CD14-positive monocyte (primary cell): ENCODE results near the gene PKHD1. TPM values are rescaled to one million over a fixed set of nuclear protein-coding genes. Genes with fewer than 3 reads are reported as not detected.

Experiments
- DNase-seq, 3 donors: peaks; one replicate each; pipeline ENCODE4 v3.0.0-alpha.2; 2011 to 2022
- H2AFZ ChIP-seq: 2 replicates; pipeline ENCODE4 v1.6.0; 2012; ENCODE audit warnings: mild to moderate bottlenecking, low read depth, low read length, inconsistent platforms; ENCODE audit not compliant: insufficient read depth, poor library complexity, severe bottlenecking
- H3K27ac ChIP-seq, 2 donors: 1 replicate in 1 of 2; 2 replicates in 1 of 2; pipeline ENCODE4 v1.5.1; 2012 to 2013; ENCODE audit warnings: low read length in 2 of 2, control low read depth in 1 of 2, inconsistent platforms in 1 of 2, low read depth in 1 of 2, mild to moderate bottlenecking in 1 of 2
- H3K27me3 ChIP-seq, 2 donors: one replicate each; pipeline versions ENCODE4 v1.6.0 to v1.6.1; 2011 to 2013; ENCODE audit warnings: low read length in 2 of 2; ENCODE audit not compliant: control insufficient read depth in 2 of 2, insufficient read depth in 2 of 2
- H3K36me3 ChIP-seq, 2 donors: replicated peaks in 1 of 2; 1 replicate in 1 of 2; 2 replicates in 1 of 2; pipeline versions ENCODE4 v1.5.1 to v1.6.1; 2012 to 2013; ENCODE audit warnings: low read length in 2 of 2, control low read depth in 1 of 2, inconsistent platforms in 1 of 2, mild to moderate bottlenecking in 1 of 2; ENCODE audit not compliant: insufficient read depth in 2 of 2, control insufficient read depth in 1 of 2
- H3K4me1 ChIP-seq, 2 donors: 1 replicate in 1 of 2; 2 replicates in 1 of 2; pipeline versions ENCODE4 v1.5.1 to v1.6.1; 2012 to 2013; ENCODE audit warnings: low read length in 2 of 2, control low read depth in 1 of 2, inconsistent platforms in 1 of 2, mild to moderate bottlenecking in 1 of 2, moderate library complexity in 1 of 2; ENCODE audit not compliant: insufficient read depth in 2 of 2, control insufficient read depth in 1 of 2
- H3K4me2 ChIP-seq: replicated peaks from 2 replicates; pipeline ENCODE3; 2012; ENCODE audit warnings: low read length, moderate library complexity, mild to moderate bottlenecking; ENCODE audit not compliant: poor library complexity, severe bottlenecking; ENCODE audit errors: extremely low read depth
- H3K4me3 ChIP-seq, 3 experiments: fragments of 200-600 bp in 1 of 3; sonication (generic) in 1 of 3; replicated peaks in 1 of 3; 1 replicate in 2 of 3; 2 replicates in 1 of 3; pipeline ENCODE4 v1.5.1; 2011 to 2013; ENCODE audit warnings: low read length in 3 of 3, mild to moderate bottlenecking in 3 of 3, control low read depth in 2 of 3, low read depth in 2 of 3, inconsistent platforms in 1 of 3, moderate library complexity in 1 of 3
- H3K79me2 ChIP-seq: 2 replicates; pipeline ENCODE4 v1.6.0; 2012; ENCODE audit warnings: mild to moderate bottlenecking, control low read depth, inconsistent platforms, low read length, moderate library complexity; ENCODE audit not compliant: insufficient read depth
- H3K9ac ChIP-seq: 2 replicates; pipeline ENCODE4 v1.6.0; 2017; ENCODE audit warnings: low read length, mild to moderate bottlenecking; ENCODE audit not compliant: insufficient read depth, poor library complexity, severe bottlenecking
- H3K9me3 ChIP-seq, 2 donors: replicated peaks in 1 of 2; 1 replicate in 1 of 2; 2 replicates in 1 of 2; pipeline versions ENCODE4 v1.5.1 to v1.6.1; 2012 to 2013; ENCODE audit warnings: low read length in 2 of 2, control low read depth in 1 of 2; ENCODE audit not compliant: control insufficient read depth in 1 of 2, insufficient read depth in 1 of 2
- H4K20me1 ChIP-seq: 2 replicates; pipeline ENCODE4 v1.6.0; 2012; ENCODE audit warnings: mild to moderate bottlenecking, low read length, control low read depth, moderate library complexity; ENCODE audit not compliant: insufficient read depth
- H3K27ac Mint-ChIP-seq, 7 donors: one replicate each; pipeline ENCODE4 v1.8.0; 2020; ENCODE audit warnings: mild to moderate bottlenecking in 7 of 7, mixed read lengths in 7 of 7, moderate library complexity in 6 of 7, inconsistent platforms in 2 of 7
- H3K27me3 Mint-ChIP-seq, 3 donors: one replicate each; pipeline ENCODE4 v1.8.0; 2021 to 2022; ENCODE audit warnings: low read depth in 3 of 3, mild to moderate bottlenecking in 3 of 3, mixed read lengths in 3 of 3, moderate library complexity in 3 of 3, inconsistent platforms in 1 of 3
- H3K36me3 Mint-ChIP-seq, 2 donors: one replicate each; pipeline ENCODE4 v1.8.0; 2020; ENCODE audit warnings: mixed read lengths in 2 of 2, inconsistent platforms in 1 of 2, mild to moderate bottlenecking in 1 of 2
- H3K4me1 Mint-ChIP-seq: one replicate; pipeline ENCODE4 v1.8.0; 2020; ENCODE audit warnings: mild to moderate bottlenecking, mixed read lengths
- H3K4me3 Mint-ChIP-seq, 2 donors: one replicate each; pipeline ENCODE4 v1.8.0; 2020; ENCODE audit warnings: mild to moderate bottlenecking in 2 of 2, mixed read lengths in 2 of 2, moderate library complexity in 1 of 2
- H3K9me3 Mint-ChIP-seq, 7 donors: one replicate each; pipeline ENCODE4 v1.8.0; 2020 to 2022; ENCODE audit warnings: mixed read lengths in 7 of 7, mild to moderate bottlenecking in 6 of 7, moderate library complexity in 6 of 7, inconsistent platforms in 2 of 7
- WGBS: methylation state at CpG from one replicate; pipeline ENCODE4 v1.1.5; 2013; ENCODE audit warnings: missing lambda C conversion rate; ENCODE audit not compliant: insufficient coverage; 5-methylcytosine and 5-hydroxymethylcytosine counted together
- intact Hi-C, 2 donors: fragments of 100-400 bp; cut with micrococcal nuclease; formaldehyde crosslinking; loops; one replicate each; pipeline versions ENCODE4 v1.15.0 to v1.15.1; 2023
- polyA plus RNA-seq, 3 donors: library from polyadenylated mRNA; depleted of rRNA in 1 of 3; unstranded in 2 of 3; stranded (reverse) in 1 of 3; fragments of 300-500 nt in 2 of 3; fragments of >200 nt in 1 of 3; fragmentation: Illumina TruSeq in 2 of 3; gene quantifications; 1 replicate in 2 of 3; 2 replicates in 1 of 3; pipeline ENCODE4 v1.2.3, GENCODE V29; 2012 to 2021
- TF ChIP-seq, protein P1 (sequence below): fragments of 200-600 bp; IDR thresholded peaks from one replicate; pipeline ENCODE4 v1.8.0; 2022; ENCODE audit warnings: antibody characterized with exemption, mild to moderate bottlenecking

Gene PKHD1
- polyA plus RNA-seq, 3 donors: not detected

DNA sequence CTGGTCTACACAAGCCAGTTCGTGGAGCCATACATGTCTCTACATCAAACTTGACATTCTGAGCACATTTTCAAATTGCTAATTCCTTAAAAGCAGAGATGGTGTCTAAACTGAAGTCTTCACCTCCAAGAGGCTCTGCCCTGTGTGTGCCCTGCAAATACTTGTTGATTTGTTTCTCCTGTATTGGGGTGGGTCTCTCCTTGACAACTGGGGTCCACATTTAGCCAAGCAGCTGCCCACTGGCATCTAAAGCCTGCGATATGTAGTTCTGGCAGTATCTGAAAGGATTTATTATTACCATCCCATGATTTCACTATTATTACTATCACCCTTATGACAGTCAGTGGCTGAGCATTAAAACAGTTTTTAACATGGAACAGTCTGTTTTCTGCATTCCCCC lies 45.9 kb upstream of the PKHD1 start:
- H3K9ac ChIP-seq: no peak overlapping the region
- TF ChIP-seq, protein P1, sequence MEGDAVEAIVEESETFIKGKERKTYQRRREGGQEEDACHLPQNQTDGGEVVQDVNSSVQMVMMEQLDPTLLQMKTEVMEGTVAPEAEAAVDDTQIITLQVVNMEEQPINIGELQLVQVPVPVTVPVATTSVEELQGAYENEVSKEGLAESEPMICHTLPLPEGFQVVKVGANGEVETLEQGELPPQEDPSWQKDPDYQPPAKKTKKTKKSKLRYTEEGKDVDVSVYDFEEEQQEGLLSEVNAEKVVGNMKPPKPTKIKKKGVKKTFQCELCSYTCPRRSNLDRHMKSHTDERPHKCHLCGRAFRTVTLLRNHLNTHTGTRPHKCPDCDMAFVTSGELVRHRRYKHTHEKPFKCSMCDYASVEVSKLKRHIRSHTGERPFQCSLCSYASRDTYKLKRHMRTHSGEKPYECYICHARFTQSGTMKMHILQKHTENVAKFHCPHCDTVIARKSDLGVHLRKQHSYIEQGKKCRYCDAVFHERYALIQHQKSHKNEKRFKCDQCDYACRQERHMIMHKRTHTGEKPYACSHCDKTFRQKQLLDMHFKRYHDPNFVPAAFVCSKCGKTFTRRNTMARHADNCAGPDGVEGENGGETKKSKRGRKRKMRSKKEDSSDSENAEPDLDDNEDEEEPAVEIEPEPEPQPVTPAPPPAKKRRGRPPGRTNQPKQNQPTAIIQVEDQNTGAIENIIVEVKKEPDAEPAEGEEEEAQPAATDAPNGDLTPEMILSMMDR: no peak
- H3K27me3 ChIP-seq: no peaks in the 10 kb centered on the region
- no peaks in the 10 kb centered on the region for H3K79me2 ChIP-seq
- H3K4me3 ChIP-seq: no peak overlapping the region
- H3K36me3 ChIP-seq: no peaks in the 10 kb centered on the region
- no peak overlapping the region for H3K27ac ChIP-seq
- H4K20me1 ChIP-seq: no peaks in the 10 kb centered on the region
- Mint-ChIP-seq H3K36me3 (no peaks in the 10 kb centered on the region), H3K27ac (no peak overlapping the region), H3K4me1 (peaks cover 3% of the 10 kb centered on the region), H3K4me3 (no peak overlapping the region), H3K27me3 (peaks cover 0 to 7% (median 2%) of the 10 kb centered on the region in 3 donors), H3K9me3 (peaks cover 0 to 3% (median 0%) of the 10 kb centered on the region in 7 donors)
- H3K4me1 ChIP-seq: no peaks in the 10 kb centered on the region
- no peak for DNase-seq
- H3K4me2 ChIP-seq: no peak overlapping the region
- intact Hi-C loops: no loop called here
- no CpG with 5 or more reads among the region's 2 CpGs for WGBS
- no peak overlapping the region for H2AFZ ChIP-seq
- no peaks in the 10 kb centered on the region for H3K9me3 ChIP-seq

DNA sequence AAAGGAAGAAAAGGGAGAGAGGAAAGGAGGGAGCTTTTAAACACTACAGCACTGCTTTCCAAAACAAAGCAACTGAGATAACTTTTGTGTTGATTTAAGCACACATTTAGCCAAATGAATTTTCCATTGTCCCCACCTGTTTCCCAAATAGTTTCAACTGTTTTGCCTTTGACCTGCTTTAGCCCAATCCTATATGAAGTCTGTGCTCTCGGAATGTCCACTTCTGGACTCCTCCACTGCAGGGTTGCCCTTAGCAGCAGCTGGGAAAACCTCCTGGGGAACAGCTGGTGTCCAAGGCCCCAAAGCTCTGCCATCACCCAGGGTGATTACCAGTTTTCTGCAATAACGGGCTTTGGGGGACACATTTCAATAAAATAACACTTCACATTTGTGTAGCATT lies 44.9 kb upstream of the PKHD1 start:
- H3K4me3 Mint-ChIP-seq: no peak overlapping the region
- intact Hi-C loops: no loop called here

More for the DNA sequence above, 44.9 kb upstream of the PKHD1 start:
- Histone ChIP-seq H3K36me3 (no peaks in the 10 kb centered on the region), H4K20me1 (no peaks in the 10 kb centered on the region), H3K4me1 (no peaks in the 10 kb centered on the region), H3K27me3 (no peaks in the 10 kb centered on the region), H2AFZ (no peak overlapping the region), H3K9me3 (no peaks in the 10 kb centered on the region), H3K27ac (no peak overlapping the region), H3K4me3 (no peak overlapping the region), H3K9ac (no peak overlapping the region), H3K79me2 (no peaks in the 10 kb centered on the region), H3K4me2 (no peak overlapping the region)
- Mint-ChIP-seq H3K27ac (no peak overlapping the region), H3K4me1 (peaks cover 3% of the 10 kb centered on the region), H3K9me3 (peaks cover 0 to 3% (median 0%) of the 10 kb centered on the region in 7 donors), H3K27me3 (peaks cover 0 to 7% (median 2%) of the 10 kb centered on the region in 3 donors), H3K36me3 (no peaks in the 10 kb centered on the region)
- WGBS: 75% methylated on average over 1 of the region's 2 CpGs
- TF ChIP-seq, protein P1: no peak
- DNase-seq: no peak
